GOT3 (cell line): ENCODE measurements around the gene STMN1.

Source experiments
- DNase-seq: peaks from one replicate; lab custom pipeline; 2025; ENCODE audit warnings: mixed read lengths; lab: John Stamatoyannopoulos, UW

STMN1 gene

GRCh38 chr1:25895365-25895990 is 10.7 kb downstream of the STMN1 start:
- DNase-seq = peak; percentile 65

- no peak for DNase-seq
Observed at GRCh38 chr1:25893116-25893515, 13.1 kb downstream of the STMN1 start.

DNA sequence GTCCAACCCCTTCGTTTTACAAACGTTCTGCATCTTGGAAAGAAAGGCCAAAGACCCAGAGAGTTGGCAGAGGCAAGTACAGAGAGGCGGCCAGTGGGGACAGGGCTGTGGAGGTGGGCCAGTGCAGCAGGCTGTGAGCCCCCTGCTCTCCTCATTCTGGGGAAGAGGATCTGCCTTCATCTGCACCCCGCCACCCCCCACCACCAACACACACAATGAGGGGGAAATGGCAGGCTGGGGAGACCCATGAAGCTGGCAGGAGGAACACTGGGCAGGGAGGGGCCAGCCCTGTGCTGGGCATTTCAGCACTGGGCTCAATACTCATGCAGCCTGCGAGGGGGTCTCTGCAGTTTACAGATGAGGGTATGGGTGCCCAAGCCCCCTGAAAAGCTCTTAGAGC is 14.6 kb downstream of the STMN1 start:
- no peak for DNase-seq

DNA sequence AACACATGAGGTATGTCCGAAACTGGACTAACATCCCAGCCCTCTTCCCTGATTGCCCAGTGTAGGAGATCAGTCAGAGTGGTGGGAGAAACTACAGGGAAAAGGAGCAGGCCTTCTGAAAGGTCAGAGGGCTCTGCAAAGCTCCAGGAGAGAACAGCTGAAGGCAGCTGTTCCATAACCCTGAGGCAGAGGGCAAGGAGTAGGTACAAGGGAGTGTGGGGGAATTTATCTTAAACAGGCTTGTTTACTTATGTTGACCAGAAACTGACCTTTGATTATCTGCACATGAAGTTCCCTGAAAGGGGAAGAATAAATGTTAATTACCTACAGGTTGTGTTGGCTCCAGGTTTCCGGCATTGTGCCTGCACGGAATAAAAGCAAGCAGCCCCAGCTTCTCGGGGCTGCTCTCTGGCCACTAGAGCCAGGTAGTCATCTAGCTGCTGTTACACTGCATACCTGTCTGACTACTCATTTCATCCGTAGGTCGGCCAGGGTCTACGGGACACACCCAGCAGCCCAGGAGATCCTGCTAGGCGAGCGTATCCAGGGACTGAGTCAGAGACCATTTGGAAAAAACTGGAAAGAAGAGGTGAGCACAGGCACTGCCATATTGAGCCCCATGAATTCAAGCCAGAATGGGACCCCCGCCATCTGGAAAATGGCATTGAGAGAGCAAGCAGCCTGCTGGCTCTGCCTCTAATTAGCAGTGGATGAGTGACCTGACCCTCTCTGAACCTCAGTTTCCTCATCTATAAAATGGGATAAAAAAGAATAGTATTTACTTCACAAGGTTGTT is 15.8 kb downstream of the STMN1 start:
- DNase-seq = no peak

- no peak for DNase-seq
Observed at GRCh38 chr1:25889470-25889869, 16.7 kb downstream of the STMN1 start.

DNA sequence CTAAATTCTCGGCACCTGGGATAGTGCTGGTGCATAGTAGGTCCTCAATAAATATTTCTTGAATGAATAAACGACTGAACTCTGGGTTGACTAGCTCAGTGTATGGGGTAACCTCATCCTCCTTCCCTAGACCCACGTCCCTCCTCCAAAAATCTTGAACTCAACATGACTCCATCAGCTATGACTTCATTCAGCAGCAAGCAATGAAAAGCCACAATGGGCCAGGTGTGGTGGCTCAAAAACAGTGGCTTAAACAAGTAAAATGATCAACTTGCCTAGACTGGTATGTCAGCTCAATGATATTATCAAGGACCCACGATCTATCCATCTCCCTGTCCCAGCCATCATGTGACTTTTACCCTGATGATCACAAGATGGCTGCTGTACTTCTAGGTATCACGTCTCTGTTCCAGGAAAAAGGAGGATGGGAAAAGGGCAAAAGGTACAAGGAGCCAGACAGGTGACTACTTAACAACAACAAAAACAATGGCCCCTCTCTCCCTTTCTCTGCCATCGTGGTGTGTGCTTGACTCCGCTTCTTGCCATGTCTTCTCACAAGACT is 17.7 kb downstream of the STMN1 start:
- no peak for DNase-seq

GRCh38 chr1:25885602-25886001 is 20.6 kb downstream of the STMN1 start:
- DNase-seq = no peak

DNA sequence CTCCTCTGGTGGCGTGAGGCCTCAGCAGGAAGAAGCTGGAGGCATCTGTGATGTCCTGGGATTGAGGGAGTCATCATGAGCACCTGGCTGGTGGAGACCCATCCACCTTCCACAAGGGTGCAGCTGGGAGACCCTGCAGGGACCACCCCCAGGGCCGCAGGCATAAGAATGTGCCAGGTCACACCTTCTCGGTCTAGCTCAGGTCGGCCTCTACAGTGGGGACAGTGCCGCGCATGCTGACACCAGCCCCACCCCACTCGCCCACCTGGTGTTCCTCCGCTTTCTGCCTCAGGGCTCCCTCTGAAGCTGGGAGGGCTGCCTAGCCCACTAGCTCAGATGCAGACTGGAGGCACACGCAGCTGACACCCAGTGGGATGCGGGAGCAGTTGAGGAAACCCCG is 25.0 kb downstream of the STMN1 start:
- DNase-seq = no peak

DNA sequence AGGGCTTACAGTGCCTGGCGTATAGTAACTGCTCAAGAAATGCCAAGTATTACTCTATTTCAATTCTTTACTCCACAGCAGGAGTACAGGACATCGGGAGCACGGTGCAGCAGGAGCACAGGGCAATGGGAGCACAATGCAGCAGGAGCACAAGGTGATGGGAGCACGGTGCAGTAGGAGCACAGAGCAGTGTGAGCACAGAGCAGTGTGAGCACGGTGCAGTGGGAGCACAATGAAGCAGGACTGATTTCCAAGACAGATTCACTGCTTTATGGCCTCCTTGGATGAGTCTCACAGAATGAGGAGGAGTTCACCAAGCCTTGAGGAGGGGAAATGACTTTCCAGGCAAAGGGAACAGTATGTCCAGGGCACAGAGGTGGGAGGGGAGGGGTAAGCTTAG is 25.7 kb downstream of the STMN1 start:
- no peak for DNase-seq

GRCh38 chr1:25879675-25880074 is 26.5 kb downstream of the STMN1 start:
- no peak for DNase-seq

GRCh38 chr1:25878690-25879089 is 27.5 kb downstream of the STMN1 start:
- no peak for DNase-seq

- DNase-seq = no peak
Observed at GRCh38 chr1:25877155-25877554, 29.1 kb downstream of the STMN1 start.

DNA sequence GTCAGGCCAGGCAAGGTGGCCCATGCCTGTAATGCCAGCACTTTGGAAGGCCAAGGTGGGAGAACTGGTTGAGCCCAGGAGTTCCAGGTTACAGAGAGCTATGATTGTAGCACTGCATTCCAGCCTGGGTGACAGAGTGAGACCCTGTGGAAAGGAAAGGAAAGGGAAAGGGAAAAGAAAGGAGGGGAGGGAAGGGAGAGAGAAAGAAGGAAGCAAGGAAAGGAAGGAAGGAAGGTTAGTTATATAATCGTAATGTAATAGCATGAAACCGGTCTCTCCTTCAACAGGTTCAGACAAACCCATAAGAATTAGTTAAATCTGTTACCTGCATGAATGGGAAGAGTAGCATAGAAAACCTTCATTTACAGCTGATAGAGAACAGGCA is 29.5 kb downstream of the STMN1 start:
- no peak for DNase-seq

DNA sequence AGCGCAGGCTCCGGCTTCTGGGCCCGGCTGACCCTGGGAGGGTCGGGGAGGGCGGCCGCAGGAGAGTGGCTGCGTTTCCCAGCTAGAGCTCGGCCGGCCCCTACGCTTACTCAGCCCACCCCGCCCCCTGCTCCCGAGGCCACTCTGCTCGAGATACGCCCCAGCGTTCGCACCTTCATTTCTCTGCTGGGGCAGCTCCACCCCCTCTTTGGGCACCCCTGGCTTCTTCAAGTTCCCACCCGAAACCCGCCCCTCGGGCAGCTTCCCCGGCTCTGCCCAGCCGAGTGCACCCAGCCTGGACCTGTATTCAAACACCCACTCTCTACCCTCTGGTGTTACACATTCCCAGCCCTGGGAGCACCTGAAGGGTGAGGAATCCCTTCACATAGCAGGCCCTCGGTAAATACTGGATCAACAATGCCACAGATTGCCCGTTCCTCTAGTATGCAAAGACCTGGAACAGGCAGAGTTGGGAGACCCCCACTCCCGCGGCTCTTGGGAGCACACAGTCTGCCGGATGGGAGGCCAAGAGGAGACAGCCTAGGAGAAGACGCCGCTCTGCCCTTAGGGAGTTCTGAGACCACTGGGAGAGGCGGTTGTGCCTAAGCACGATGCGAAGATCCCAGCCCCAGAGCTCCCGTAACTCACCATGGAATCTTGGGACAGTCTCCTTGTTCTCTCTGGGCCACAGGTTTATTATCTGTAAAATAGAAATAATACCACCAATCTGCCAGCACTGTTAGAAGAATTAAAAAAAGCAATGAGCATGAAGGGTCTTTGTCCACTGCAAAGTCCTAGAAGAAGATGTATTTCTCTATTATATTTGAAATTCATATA is 30.1 kb downstream of the STMN1 start:
- DNase-seq = no peak

- no peak for DNase-seq
Observed at GRCh38 chr1:25875154-25875855, 30.9 kb downstream of the STMN1 start, which contains the start of gene PAQR7. PAQR7 (minus strand) TSS chr1:25875708; CDS start chr1:25863839, 11,869 bp downstream.

DNA sequence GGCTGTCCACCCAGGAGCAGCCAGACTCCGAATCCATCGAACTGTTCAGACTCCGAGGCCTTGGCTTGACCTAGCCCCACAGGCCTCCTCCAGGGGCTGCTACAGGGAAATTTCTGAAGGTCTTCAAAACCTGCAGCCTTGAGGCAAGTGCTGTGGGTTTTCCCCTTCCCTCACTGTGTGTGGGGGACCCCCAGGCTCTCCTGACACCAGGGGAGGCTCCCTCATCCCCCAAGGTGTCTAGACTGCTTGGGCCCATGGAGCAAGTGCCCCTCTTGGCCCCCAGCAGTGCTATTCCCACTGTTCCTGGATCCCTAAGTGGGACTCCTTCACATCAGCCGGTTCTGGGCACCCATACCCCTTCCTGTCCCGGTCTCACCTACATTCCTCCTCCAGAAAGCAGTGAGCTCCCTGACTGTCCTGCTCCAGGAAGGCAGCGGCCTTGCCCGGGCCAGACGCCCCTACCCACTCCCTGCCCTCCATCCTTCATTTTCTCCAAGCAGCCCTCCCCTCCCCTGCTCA is 31.5 kb downstream of the STMN1 start:
- DNase-seq = no peak

GRCh38 chr1:25874209-25874608 is 32.0 kb downstream of the STMN1 start:
- DNase-seq = no peak

- no peak for DNase-seq
Observed at GRCh38 chr1:25873120-25873519, 33.1 kb downstream of the STMN1 start.

DNA sequence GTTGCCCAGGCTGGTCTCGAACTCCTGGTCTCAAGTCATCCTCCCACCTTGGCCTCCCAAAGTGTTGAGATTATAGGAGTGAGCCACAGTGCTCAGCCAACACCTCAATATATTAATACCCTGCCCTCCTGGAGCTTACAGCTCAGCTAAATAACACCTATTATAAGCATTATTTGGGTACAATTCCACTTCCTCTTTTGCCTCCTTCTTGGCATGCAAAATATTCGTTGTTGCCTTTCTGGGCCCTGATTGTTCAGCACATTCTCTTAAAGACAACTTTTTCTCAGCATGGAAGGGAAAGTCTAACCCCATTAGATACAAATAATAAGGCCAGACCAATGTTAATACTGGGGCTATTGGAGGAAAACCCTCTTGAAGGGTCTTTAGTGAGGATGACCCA is 33.5 kb downstream of the STMN1 start:
- DNase-seq = no peak

GRCh38 chr1:25871704-25872494 is 34.3 kb downstream of the STMN1 start:
- no peak for DNase-seq
